Spleen (tissue), 11 donors: ENCODE measurements around the gene ATP1A1. TPM values are rescaled to one million over a fixed set of nuclear protein-coding genes. Genes with fewer than 3 reads are reported as not detected.

Source experiments
- DNase-seq: peaks from one replicate; pipeline ENCODE4 v3.0.0-alpha.2; 2020
- H3K27ac ChIP-seq, 8 donors: fragments of 200-600 bp; sonication (generic) in 7 of 8; 1 replicate in 4 of 8; 2 replicates in 4 of 8; pipeline versions ENCODE4 v1.5.0 to v1.8.0; 2016 to 2021; ENCODE audit warnings: inconsistent platforms in 4 of 8, mild to moderate bottlenecking in 4 of 8, moderate library complexity in 1 of 8
- H3K27me3 ChIP-seq, 7 donors: fragments of 200-600 bp; sonication (generic) in 6 of 7; replicated peaks in 1 of 7; 1 replicate in 4 of 7; 2 replicates in 3 of 7; pipeline versions ENCODE4 v1.5.0 to v1.8.0; 2016 to 2021; ENCODE audit warnings: inconsistent platforms in 3 of 7, mild to moderate bottlenecking in 1 of 7
- H3K36me3 ChIP-seq, 6 donors: fragments of 200-600 bp; sonication (generic) in 5 of 6; 1 replicate in 4 of 6; 2 replicates in 2 of 6; pipeline versions ENCODE4 v1.5.0 to v1.8.0; 2016 to 2021; ENCODE audit warnings: inconsistent platforms in 2 of 6
- H3K4me1 ChIP-seq, 6 donors: fragments of 200-600 bp; sonication (generic) in 5 of 6; 1 replicate in 3 of 6; 2 replicates in 3 of 6; pipeline versions ENCODE4 v1.5.0 to v1.8.0; 2016 to 2021; ENCODE audit warnings: inconsistent platforms in 3 of 6
- H3K4me3 ChIP-seq, 8 donors: fragments of 200-600 bp; sonication (generic) in 7 of 8; 1 replicate in 4 of 8; 2 replicates in 4 of 8; pipeline versions ENCODE4 v1.5.0 to v1.8.0; 2016 to 2021; ENCODE audit warnings: inconsistent platforms in 4 of 8, mild to moderate bottlenecking in 4 of 8, moderate library complexity in 2 of 8
- H3K9me3 ChIP-seq, 8 donors: fragments of 200-600 bp; sonication (generic) in 7 of 8; 1 replicate in 4 of 8; 2 replicates in 4 of 8; pipeline versions ENCODE4 v1.5.0 to v1.8.0; 2016 to 2021; ENCODE audit warnings: inconsistent platforms in 4 of 8
- CTCF ChIP-seq, 11 experiments: fragments of 200-600 bp in 7 of 11; fragments of 450-650 bp in 4 of 11; sonication (generic) in 4 of 11; IDR thresholded peaks in 8 of 11; conservative IDR thresholded peaks in 3 of 11; 1 replicate in 7 of 11; 2 replicates in 4 of 11; pipeline versions ENCODE4 v1.4.0 to v1.8.0; 2016 to 2021; ENCODE audit warnings: antibody characterized with exemption in 11 of 11, inconsistent platforms in 4 of 11, mild to moderate bottlenecking in 1 of 11
- POLR2A ChIP-seq, 3 donors: fragments of 450-650 bp; IDR thresholded peaks; one replicate each; pipeline ENCODE4 v1.5.1; 2017; ENCODE audit warnings: antibody characterized with exemption in 3 of 3, mild to moderate bottlenecking in 1 of 3
- POLR2AphosphoS5 ChIP-seq, 3 donors: sonication (generic); formaldehyde crosslinking; IDR thresholded peaks; one replicate each; pipeline ENCODE4 v1.5.1; 2017; ENCODE audit warnings: antibody characterized with exemption in 3 of 3
- WGBS, 5 donors: extraction: QIAGEN DNeasy Blood & Tissue Kit in 3 of 5; methylation state at CpG; one replicate each; pipeline versions ENCODE4 v1.1.5 to v1.1.7; 2013 to 2018; 5-methylcytosine and 5-hydroxymethylcytosine counted together
- intact Hi-C: fragments of 100-400 bp; cut with DNase I; formaldehyde crosslinking; loops from one replicate; pipeline ENCODE4 v1.15.0; 2023; ENCODE audit warnings: low total_unique reads
- polyA plus RNA-seq, 3 donors: library from polyadenylated mRNA; stranded (reverse); fragments of 200-250 nt; gene quantifications; one replicate each; pipeline ENCODE4 v1.2.1, GENCODE V29; 2013
- total RNA-seq, 7 donors: library from RNA; depleted of rRNA in 3 of 7; stranded (reverse); fragments of >200 nt in 3 of 7; fragmentation: NEBNext Ultra II Directional in 4 of 7; extraction: Animal tissue kit (Norgen Biotek cat#: 25700) in 4 of 7; gene quantifications; one replicate each; pipeline versions ENCODE4 v1.1.0 to v1.2.1, GENCODE V29; 2016 to 2021
- donor health status: healthy with polysubstance abuse.
- donor health status: DM: no; HTN: no; CAD: no; lungs with moderate emphysema.
- donor health status: DM: no; HTN: no; CAD: no.
- donor health status: Bipolar disorder and iron deficiency.
- donor health status: healthy.
- donor health status: DM: no; HTN: no; CAD: no.
- donor health status: DM: yes; HTN: yes; CAD: no.

The ATP1A1 gene
- total and polyA plus RNA-seq, 10 donors: 34.5 to 209 (median 130) TPM

DNA sequence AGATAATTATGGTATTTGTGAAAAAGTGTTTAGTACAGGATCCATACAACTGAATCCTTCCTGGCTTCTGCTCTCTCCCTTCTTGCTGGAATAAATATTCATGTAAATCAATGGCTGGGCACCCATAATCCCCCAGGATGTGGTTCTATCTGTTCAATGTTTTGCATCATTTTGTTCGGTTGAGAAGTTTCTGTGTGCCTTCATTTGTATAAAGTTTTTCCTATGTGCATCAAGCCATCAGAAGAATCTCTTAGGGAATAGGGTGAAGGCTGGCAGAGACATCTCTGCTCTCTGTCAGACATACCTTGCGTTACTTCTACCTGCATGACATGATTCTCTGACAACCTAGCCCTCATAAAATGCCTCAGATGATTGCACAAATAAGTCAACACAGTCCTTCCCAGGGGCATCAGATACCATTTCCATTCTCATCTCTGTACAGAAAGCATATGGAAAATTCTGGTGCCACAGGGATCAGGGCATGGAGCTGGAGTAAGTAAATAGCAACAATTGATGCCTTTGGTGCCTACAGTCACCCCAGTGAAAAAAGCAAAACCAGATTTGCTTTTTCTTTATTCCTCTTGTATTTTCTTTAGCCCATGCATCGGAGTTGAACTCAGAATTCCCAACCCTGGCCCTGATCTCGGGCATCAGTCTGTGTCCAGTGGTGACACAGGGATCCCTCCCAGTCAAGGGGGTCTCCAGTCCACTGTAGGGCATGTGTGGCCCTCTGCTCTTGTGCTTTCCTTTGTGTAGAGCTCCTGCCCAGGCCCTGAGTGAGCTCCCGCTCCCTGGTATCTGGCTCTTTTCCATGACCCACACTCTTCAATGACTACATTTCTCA is 39.7 kb upstream of the ATP1A1 start:
- Histone ChIP-seq H3K27me3 (no peaks in the 10 kb centered on the region), H3K9me3 (no peaks in the 10 kb centered on the region), H3K4me1 (peaks cover 0 to 5% (median 0%) of the 10 kb centered on the region in 6 donors), H3K36me3 (no peaks in the 10 kb centered on the region), H3K4me3 (no peak overlapping the region), H3K27ac (no peak overlapping the region)
- intact Hi-C loops: no loop called here
- DNase-seq: no peak
- WGBS, 5 donors: 86 to 93% (median 89%) methylated on average over 5 of the region's 5 CpGs
- TF ChIP-seq POLR2AphosphoS5 (IDR thresholded peaks at IDR 0.05): no peak
- TF ChIP-seq CTCF (IDR thresholded peaks at IDR 0.05 in 8 of 11, conservative IDR thresholded peaks at IDR 0.05 in 3 of 11): no peak
- no peak for TF ChIP-seq POLR2A (IDR thresholded peaks at IDR 0.05)

DNA sequence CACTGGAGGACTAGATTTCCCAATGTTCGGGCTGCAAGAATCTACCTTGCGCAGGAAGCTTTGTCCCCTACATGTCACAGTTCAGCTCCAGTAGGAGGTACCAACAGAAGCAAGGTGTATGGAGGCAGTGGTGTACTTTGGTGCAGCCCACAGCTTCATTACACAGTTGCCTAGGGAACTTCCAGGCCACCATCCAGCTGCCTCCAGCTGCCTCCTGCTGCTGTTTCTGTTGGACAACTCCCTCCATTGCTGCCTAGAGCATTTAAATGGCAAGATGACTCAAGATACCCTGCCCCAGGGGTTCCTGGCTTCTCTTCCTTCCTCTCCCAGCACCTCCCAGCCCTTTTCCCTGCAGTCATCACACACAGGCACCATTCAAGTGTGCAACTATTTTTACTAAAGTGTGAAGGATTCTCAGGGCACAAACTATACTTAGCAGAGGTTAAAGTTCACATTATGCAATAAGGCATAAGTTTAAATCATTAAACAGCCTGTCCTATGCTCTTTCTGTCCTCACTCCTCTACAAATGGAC is 39.0 kb upstream of the ATP1A1 start:
- Histone ChIP-seq H3K9me3 (no peaks in the 10 kb centered on the region), H3K27me3 (no peaks in the 10 kb centered on the region), H3K36me3 (no peaks in the 10 kb centered on the region), H3K4me3 (no peak overlapping the region), H3K27ac (peak overlapping the region in 2 of 8 donors; percentile 22 to 33), H3K4me1 (peaks cover 0 to 5% (median 0%) of the 10 kb centered on the region in 6 donors)
- WGBS, 5 donors: 91 to 100% (median 96%) methylated on average over 2 of the region's 2 CpGs
- DNase-seq: no peak
- TF ChIP-seq CTCF (IDR thresholded peaks at IDR 0.05 in 8 of 11, conservative IDR thresholded peaks at IDR 0.05 in 3 of 11) (no peak), POLR2AphosphoS5 (IDR thresholded peaks at IDR 0.05) (peak in 1 of 3 donors; percentile 32)
- intact Hi-C loops: no loop called here

GRCh38 chr1:116334868-116335635 is 38.0 kb upstream of the ATP1A1 start:
- intact Hi-C loops: no loop called here
- DNase-seq: no peak
- WGBS, 5 donors: 54 to 77% (median 67%) methylated on average over 9 of the region's 9 CpGs
- no peaks in the 10 kb centered on the region for H3K9me3 ChIP-seq
- H3K4me3 ChIP-seq: no peak overlapping the region
- no peaks in the 10 kb centered on the region for H3K36me3 ChIP-seq
- peak overlapping the region in 3 of 8 donors; percentile 22 to 33 (median 28) for H3K27ac ChIP-seq
- TF ChIP-seq POLR2A (IDR thresholded peaks at IDR 0.05): no peak
- TF ChIP-seq CTCF (IDR thresholded peaks at IDR 0.05 in 8 of 11, conservative IDR thresholded peaks at IDR 0.05 in 3 of 11): no peak
- no peak for TF ChIP-seq POLR2AphosphoS5 (IDR thresholded peaks at IDR 0.05)
- H3K4me1 ChIP-seq: peaks cover 0 to 5% (median 0%) of the 10 kb centered on the region in 6 donors
- H3K27me3 ChIP-seq: no peaks in the 10 kb centered on the region
